NT2/D1 (cell line): ENCODE measurements around the gene SMG6.

Source experiments
- SUZ12 ChIP-seq: IDR thresholded peaks from 2 replicates; pipeline ENCODE4 v1.6.1; 2011; ENCODE audit not compliant: insufficient read length, insufficient read depth; ENCODE audit errors: extremely low read depth
- YY1 ChIP-seq: IDR thresholded peaks from 2 replicates; pipeline ENCODE4 v1.6.1; 2011; ENCODE audit not compliant: insufficient read length, insufficient read depth

DNA sequence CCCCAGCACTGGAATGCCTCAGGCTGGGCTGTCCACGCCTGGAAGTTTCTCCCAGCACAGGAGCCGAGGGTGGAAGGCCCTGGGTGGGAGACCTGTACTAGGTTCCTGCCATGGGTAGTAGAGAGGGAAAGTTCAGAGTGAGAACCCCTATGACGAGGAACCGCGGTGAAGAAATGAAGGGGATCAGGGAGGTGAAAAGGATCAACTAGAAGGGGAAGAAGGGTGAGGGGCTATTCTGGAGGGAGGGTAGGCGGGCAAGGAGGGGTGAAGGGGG, 243.3 kb downstream of the SMG6 start:
- TF ChIP-seq YY1 (no peak), SUZ12 (no peak)
